Measurements from ENCODE around the gene DNAJA3. TPM values are rescaled to one million over a fixed set of nuclear protein-coding genes. Genes with fewer than 3 reads are reported as not detected.
A peak's percentile ranks its signal among the peaks of the same experiment; 100 is the strongest.

Gene DNAJA3
- total RNA-seq, 1 donor from 2014 or later: 27.3 TPM

GRCh38 chr16:4475880-4476788 lies 50.5 kb downstream of the DNAJA3 start, which contains the start of gene HMOX2:
Gene HMOX2, plus strand, starts transcription at chr16:4476398. Its CDS starts 29,127 bp downstream, at chr16:4505525.
- no peak within 1 kb of the TSS for H3K27ac ChIP-seq
- TF ChIP-seq EZH2 (IDR thresholded peaks at IDR 0.05): peak; percentile 22
- peak; percentile 36 for TF ChIP-seq CTCF (IDR thresholded peaks at IDR 0.05)
- no peak for TF ChIP-seq EZH2phosphoT487 (IDR thresholded peaks at IDR 0.05)
- peaks cover 10% of the 10 kb centered on the region for H3K4me1 ChIP-seq
- H3K79me2 ChIP-seq (ENCODE audit: low read depth): peaks cover 23% of the 10 kb centered on the region
- peaks cover 8% of the 10 kb centered on the region for H3K9me3 Mint-ChIP-seq
- H3K36me3 ChIP-seq: no peaks in the 10 kb centered on the region
- no peak within 1 kb of the TSS for H3K9ac ChIP-seq
- peak within 1 kb of the TSS; percentile 85 for H3K4me3 Mint-ChIP-seq
- H3K4me1 Mint-ChIP-seq: peaks cover 18% of the 10 kb centered on the region
- peak; percentile 94 for DNase-seq (ENCODE audit: low spot score)
- H4K20me1 ChIP-seq (ENCODE audit: low read depth): peaks cover 7% of the 10 kb centered on the region
- H3K36me3 Mint-ChIP-seq: peaks cover 4% of the 10 kb centered on the region
- no peak within 1 kb of the TSS for H3K27ac Mint-ChIP-seq
- peaks cover 42% of the 10 kb centered on the region for H3F3A ChIP-seq (ENCODE audit: low read depth)
- H3K9me3 ChIP-seq (ENCODE audit: low read depth): peaks cover 6% of the 10 kb centered on the region
- peaks cover 9% of the 10 kb centered on the region for H3K27me3 Mint-ChIP-seq (ENCODE audit: insufficient read depth, low read depth)
- peak within 1 kb of the TSS; percentile 63 for H3K4me3 ChIP-seq
- peaks cover 4% of the 10 kb centered on the region for H3K27me3 ChIP-seq
- peak within 1 kb of the TSS; percentile 83 for H3K4me2 ChIP-seq
- peak within 1 kb of the TSS; percentile 94 for H2AFZ ChIP-seq (replicated peaks)

GRCh38 chr16:4477966-4478365 lies 52.3 kb downstream of the DNAJA3 start:
- Histone ChIP-seq H3F3A (ENCODE audit: low read depth) (peaks cover 41% of the 10 kb centered on the region), H3K4me3 (no peak overlapping the region), H3K27ac (no peak overlapping the region), H3K9ac (no peak overlapping the region), H3K4me2 (peak overlapping the region; percentile 35), H3K27me3 (peaks cover 4% of the 10 kb centered on the region), H2AFZ (replicated peaks) (no peak overlapping the region), H4K20me1 (ENCODE audit: low read depth) (no peaks in the 10 kb centered on the region), H3K36me3 (no peaks in the 10 kb centered on the region), H3K79me2 (ENCODE audit: low read depth) (peaks cover 10% of the 10 kb centered on the region), H3K9me3 (ENCODE audit: low read depth) (peaks cover 6% of the 10 kb centered on the region), H3K4me1 (peaks cover 10% of the 10 kb centered on the region)
- peaks cover 8% of the 10 kb centered on the region for H3K9me3 Mint-ChIP-seq
- H3K36me3 Mint-ChIP-seq: peaks cover 4% of the 10 kb centered on the region
- peak overlapping the region; percentile 85 for H3K4me3 Mint-ChIP-seq
- TF ChIP-seq CTCF (IDR thresholded peaks at IDR 0.05) (peak; percentile 33), EZH2phosphoT487 (IDR thresholded peaks at IDR 0.05) (no peak), EZH2 (IDR thresholded peaks at IDR 0.05) (no peak)
- peaks cover 9% of the 10 kb centered on the region for H3K27me3 Mint-ChIP-seq (ENCODE audit: insufficient read depth, low read depth)
- no peak overlapping the region for H3K27ac Mint-ChIP-seq
- peaks cover 18% of the 10 kb centered on the region for H3K4me1 Mint-ChIP-seq
- peak; percentile 47 for DNase-seq (ENCODE audit: low spot score)

DNA sequence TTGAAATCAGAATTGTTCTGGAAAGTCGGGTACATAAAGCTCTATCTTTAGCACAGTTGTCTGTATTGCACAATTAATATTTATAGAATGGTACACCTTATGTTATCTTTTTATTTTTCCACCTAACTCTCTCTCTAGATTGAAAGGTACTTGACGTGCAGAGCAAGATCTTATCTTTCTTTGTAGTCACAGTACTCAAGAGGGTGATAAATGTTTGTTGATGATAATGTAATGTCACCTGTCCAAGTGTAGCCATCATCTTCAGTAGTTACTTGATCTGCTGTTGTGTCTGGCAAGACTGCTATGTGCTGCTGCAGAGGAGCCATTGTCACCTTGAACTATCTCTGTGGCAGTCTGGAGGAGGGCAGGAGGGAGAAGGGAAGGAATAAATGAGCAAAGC lies 55.9 kb downstream of the DNAJA3 start:
- TF ChIP-seq CTCF (IDR thresholded peaks at IDR 0.05) (no peak), EZH2 (IDR thresholded peaks at IDR 0.05) (no peak), EZH2phosphoT487 (IDR thresholded peaks at IDR 0.05) (no peak)
- H3K27me3 Mint-ChIP-seq (ENCODE audit: insufficient read depth, low read depth): peaks cover 2% of the 10 kb centered on the region
- no peak overlapping the region for H3K4me2 ChIP-seq
- no peaks in the 10 kb centered on the region for H3K36me3 ChIP-seq
- H3K79me2 ChIP-seq (ENCODE audit: low read depth): no peaks in the 10 kb centered on the region
- H3K27ac Mint-ChIP-seq: no peak overlapping the region
- H3K4me3 Mint-ChIP-seq: no peak overlapping the region
- H3K4me1 ChIP-seq: no peaks in the 10 kb centered on the region
- H4K20me1 ChIP-seq (ENCODE audit: low read depth): no peaks in the 10 kb centered on the region
- no peak overlapping the region for H2AFZ ChIP-seq (replicated peaks)
- no peak overlapping the region for H3K4me3 ChIP-seq
- no peak overlapping the region for H3K27ac ChIP-seq
- no peaks in the 10 kb centered on the region for H3K27me3 ChIP-seq
- no peak for DNase-seq (ENCODE audit: low spot score)
- H3K9ac ChIP-seq: no peak overlapping the region
- H3K4me1 Mint-ChIP-seq: peaks cover 12% of the 10 kb centered on the region
- no peaks in the 10 kb centered on the region for H3K9me3 ChIP-seq (ENCODE audit: low read depth)
- H3K36me3 Mint-ChIP-seq: no peaks in the 10 kb centered on the region
- no peaks in the 10 kb centered on the region for H3K9me3 Mint-ChIP-seq
- H3F3A ChIP-seq (ENCODE audit: low read depth): peaks cover 22% of the 10 kb centered on the region
